ENCODE results near the gene ZBTB2. TPM values are rescaled to one million over a fixed set of nuclear protein-coding genes. Genes with fewer than 3 reads are reported as not detected.

Gene ZBTB2
- total RNA-seq, 4 donors from 2014 or later = 7.1 to 16.3 (median 11.5) TPM

DNA sequence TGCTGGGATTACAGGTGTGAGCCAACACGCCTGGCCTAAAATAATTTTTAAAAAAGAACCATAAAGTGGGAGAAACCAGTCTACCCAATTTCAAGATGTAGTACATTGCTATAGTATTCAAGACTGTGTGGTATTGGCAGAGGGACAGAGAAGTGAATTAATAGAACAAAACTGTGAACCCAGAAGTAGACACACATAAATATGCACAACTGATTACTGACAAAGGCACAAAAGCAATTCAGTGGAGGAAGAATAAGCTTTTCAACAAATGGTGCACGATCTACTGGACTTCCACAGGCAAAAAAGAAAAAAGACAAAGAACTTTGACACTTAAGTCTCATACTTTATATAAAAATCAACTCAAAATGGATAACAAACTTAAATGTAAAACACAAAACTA, 15.5 kb downstream of the ZBTB2 start:
- Histone ChIP-seq H3K9me3 (no peaks in the 10 kb centered on the region), H3K4me1 (peaks cover 8 to 19% (median 12%) of the 10 kb centered on the region in 4 donors), H3K27ac (replicated peaks in 1 of 4) (no peak overlapping the region), H3K4me3 (no peak overlapping the region), H3K36me3 (peaks cover 7 to 20% (median 13%) of the 10 kb centered on the region in 4 donors), H3K27me3 (no peaks in the 10 kb centered on the region)
- DNase-seq (ENCODE audit: extremely low spot score) = no peak
- TF ChIP-seq, protein P1, sequence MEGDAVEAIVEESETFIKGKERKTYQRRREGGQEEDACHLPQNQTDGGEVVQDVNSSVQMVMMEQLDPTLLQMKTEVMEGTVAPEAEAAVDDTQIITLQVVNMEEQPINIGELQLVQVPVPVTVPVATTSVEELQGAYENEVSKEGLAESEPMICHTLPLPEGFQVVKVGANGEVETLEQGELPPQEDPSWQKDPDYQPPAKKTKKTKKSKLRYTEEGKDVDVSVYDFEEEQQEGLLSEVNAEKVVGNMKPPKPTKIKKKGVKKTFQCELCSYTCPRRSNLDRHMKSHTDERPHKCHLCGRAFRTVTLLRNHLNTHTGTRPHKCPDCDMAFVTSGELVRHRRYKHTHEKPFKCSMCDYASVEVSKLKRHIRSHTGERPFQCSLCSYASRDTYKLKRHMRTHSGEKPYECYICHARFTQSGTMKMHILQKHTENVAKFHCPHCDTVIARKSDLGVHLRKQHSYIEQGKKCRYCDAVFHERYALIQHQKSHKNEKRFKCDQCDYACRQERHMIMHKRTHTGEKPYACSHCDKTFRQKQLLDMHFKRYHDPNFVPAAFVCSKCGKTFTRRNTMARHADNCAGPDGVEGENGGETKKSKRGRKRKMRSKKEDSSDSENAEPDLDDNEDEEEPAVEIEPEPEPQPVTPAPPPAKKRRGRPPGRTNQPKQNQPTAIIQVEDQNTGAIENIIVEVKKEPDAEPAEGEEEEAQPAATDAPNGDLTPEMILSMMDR (IDR thresholded peaks at IDR 0.05) = no peak
- TF ChIP-seq POLR2AphosphoS5 (IDR thresholded peaks at IDR 0.05) = no peak
- TF ChIP-seq POLR2A (IDR thresholded peaks at IDR 0.05; ENCODE audit: low read depth) = no peak
- no peak for TF ChIP-seq EP300 (IDR thresholded peaks at IDR 0.05)
- 81% methylated on average over 2 of the region's 2 CpGs for WGBS
- intact Hi-C loops (cut with DNase I) = no loop called here

DNA sequence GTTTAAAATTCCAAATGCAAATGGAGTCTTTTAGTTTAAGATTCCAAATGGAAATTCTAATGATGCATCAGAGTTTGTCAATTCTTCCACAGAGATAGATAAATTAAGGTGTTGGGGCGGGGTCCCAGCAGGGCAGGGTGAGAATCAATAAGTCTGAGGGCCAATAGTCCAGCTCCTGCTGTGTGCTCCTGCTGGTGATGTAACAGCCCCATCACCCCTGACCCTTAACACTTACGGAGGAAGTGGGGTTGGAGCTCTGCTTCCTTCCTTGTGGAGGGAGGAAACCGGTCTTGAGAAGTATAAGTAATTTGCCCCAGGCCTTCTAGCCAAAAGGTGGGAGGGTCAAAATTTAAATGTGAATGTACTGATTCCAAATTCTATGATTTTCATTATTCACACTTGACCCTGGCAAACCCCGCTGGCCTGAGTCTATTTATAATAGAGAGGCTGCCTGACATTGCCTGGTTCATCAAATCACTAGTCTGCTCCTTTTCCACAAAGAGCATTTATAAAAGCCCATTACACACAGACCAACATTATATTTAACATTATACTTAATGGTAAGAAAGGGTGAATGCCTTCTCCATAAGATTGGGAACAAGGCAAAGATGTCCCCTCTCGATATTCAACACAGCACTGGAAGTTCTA, 17.2 kb downstream of the ZBTB2 start:
- 72% methylated on average over 5 of the region's 5 CpGs for WGBS
- H3K9me3 ChIP-seq = no peaks in the 10 kb centered on the region
- peaks cover 8 to 15% (median 8%) of the 10 kb centered on the region in 4 donors for H3K4me1 ChIP-seq
- no peak for TF ChIP-seq POLR2AphosphoS5 (IDR thresholded peaks at IDR 0.05)
- TF ChIP-seq, protein P1 (IDR thresholded peaks at IDR 0.05) = no peak
- TF ChIP-seq POLR2A (IDR thresholded peaks at IDR 0.05; ENCODE audit: low read depth) = no peak
- TF ChIP-seq EP300 (IDR thresholded peaks at IDR 0.05) = no peak
- H3K4me3 ChIP-seq = no peak overlapping the region
- H3K36me3 ChIP-seq = peaks cover 7 to 34% (median 19%) of the 10 kb centered on the region in 4 donors
- H3K27ac ChIP-seq (replicated peaks in 1 of 4) = peak overlapping the region in 2 of 4 donors; percentile 3 to 11
- no peaks in the 10 kb centered on the region for H3K27me3 ChIP-seq
- DNase-seq (ENCODE audit: extremely low spot score) = no peak
- intact Hi-C loops (cut with DNase I) = no loop called here

DNA sequence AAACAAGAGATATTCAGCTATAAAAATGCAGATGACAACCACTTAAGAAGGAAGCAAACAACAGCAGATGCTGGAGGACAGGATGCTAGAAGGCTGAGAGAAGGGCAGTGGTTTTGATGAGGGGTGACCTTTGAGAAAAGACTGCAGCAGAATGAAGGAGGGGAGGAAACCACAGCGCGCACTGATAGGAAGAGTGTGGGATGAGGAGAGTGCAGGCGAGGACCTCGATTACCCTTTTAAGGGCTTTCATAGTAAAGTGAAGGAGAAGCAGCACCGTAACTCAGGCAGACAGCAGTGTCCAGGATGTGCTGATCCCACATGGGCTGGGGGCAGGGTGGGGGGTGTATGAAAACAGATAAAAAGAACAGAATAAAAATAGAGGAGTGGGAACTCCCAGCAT, 19.2 kb downstream of the ZBTB2 start:
- Histone ChIP-seq H3K4me3 (no peak overlapping the region), H3K27me3 (no peaks in the 10 kb centered on the region), H3K27ac (replicated peaks in 1 of 4) (no peak overlapping the region), H3K36me3 (peaks cover 7 to 45% (median 24%) of the 10 kb centered on the region in 4 donors), H3K4me1 (peaks cover 8 to 15% (median 8%) of the 10 kb centered on the region in 4 donors), H3K9me3 (no peaks in the 10 kb centered on the region)
- no peak for DNase-seq (ENCODE audit: extremely low spot score)
- WGBS = 87% methylated on average over 5 of the region's 5 CpGs
- intact Hi-C loops (cut with DNase I) = no loop called here
- TF ChIP-seq, protein P1 (IDR thresholded peaks at IDR 0.05) = no peak
- TF ChIP-seq EP300 (IDR thresholded peaks at IDR 0.05) (no peak), POLR2A (IDR thresholded peaks at IDR 0.05; ENCODE audit: low read depth) (no peak), POLR2AphosphoS5 (IDR thresholded peaks at IDR 0.05) (no peak)

DNA sequence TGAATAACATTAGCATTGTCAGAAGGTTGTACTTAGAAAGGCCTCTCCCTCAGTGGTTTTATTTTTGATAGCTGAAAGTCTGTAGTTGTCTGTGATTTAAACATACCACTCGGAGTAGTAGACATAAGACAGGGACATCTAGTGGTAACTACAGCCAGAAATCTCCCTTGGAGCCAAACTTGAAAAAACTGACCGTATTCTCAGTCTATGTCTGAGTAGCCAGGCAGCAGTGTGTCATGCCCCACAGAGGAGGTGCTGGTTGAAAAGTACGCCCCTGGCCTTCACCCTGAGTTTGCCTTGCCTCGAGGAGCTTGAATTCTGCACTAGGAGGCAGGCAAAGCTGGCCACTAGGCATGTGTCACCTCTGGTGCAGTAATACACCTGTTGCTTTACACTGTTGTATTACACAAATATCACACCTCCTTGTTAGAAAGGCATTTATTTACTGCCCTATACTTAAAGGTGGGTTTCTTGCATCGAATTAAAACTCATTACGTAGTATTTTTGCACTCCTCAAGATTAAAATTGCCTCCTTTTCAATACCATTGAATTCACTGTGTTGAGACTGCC, 20.8 kb downstream of the ZBTB2 start:
- Histone ChIP-seq H3K27me3 (no peaks in the 10 kb centered on the region), H3K4me1 (peaks cover 8 to 15% (median 8%) of the 10 kb centered on the region in 4 donors), H3K4me3 (no peak overlapping the region), H3K9me3 (no peaks in the 10 kb centered on the region), H3K36me3 (peaks cover 17 to 58% (median 38%) of the 10 kb centered on the region in 4 donors), H3K27ac (replicated peaks in 1 of 4) (no peak overlapping the region)
- TF ChIP-seq, protein P1 (IDR thresholded peaks at IDR 0.05) = no peak
- TF ChIP-seq EP300 (IDR thresholded peaks at IDR 0.05) = no peak
- no peak for DNase-seq (ENCODE audit: extremely low spot score)
- 68% methylated on average over 6 of the region's 6 CpGs for WGBS
- intact Hi-C loops (cut with DNase I) = no loop called here

Measured in esophagus muscularis mucosa (tissue), 4 donors.